ENCODE measurements around the gene TBX10.
A peak's percentile ranks its signal among the peaks of the same experiment; 100 is the strongest.
"Not testable (repeated sequence)": the region's sequence is repeated elsewhere in the genome, so short reads cannot be mapped to it uniquely, and the experiment has no call there.

The TBX10 gene

GRCh38 chr11:67639438-67639859 lies at the start of gene TBX10:
Gene TBX10, minus strand, starts transcription at chr11:67639763. Its CDS starts 291 bp downstream, at chr11:67639472.
- Mint-ChIP-seq H3K9me3 (no peaks in the 10 kb centered on the region), H3K27ac (no peak within 1 kb of the TSS), H3K4me3 (no peak within 1 kb of the TSS), H3K27me3 (peaks cover 15% of the 10 kb centered on the region), H3K4me1 (peaks cover 6% of the 10 kb centered on the region), H3K36me3 (no peaks in the 10 kb centered on the region)
- no peak for ATAC-seq

GRCh38 chr11:67689178-67689577 lies 49.6 kb upstream of the TBX10 start:
- Mint-ChIP-seq H3K27me3 (peaks cover 24% of the 10 kb centered on the region), H3K4me3 (no peak overlapping the region)
- ATAC-seq = no peak

GRCh38 chr11:67687986-67688385 lies 48.4 kb upstream of the TBX10 start:
- ATAC-seq = no peak
- H3K36me3 Mint-ChIP-seq = no peaks in the 10 kb centered on the region
- H3K4me1 Mint-ChIP-seq = no peaks in the 10 kb centered on the region
- H3K27ac Mint-ChIP-seq = no peak overlapping the region
- H3K9me3 Mint-ChIP-seq = no peaks in the 10 kb centered on the region
- H3K27me3 Mint-ChIP-seq = peaks cover 34% of the 10 kb centered on the region
- no peak overlapping the region for H3K4me3 Mint-ChIP-seq

More at GRCh38 chr11:67689178-67689577, 49.6 kb upstream of the TBX10 start:
- H3K27ac Mint-ChIP-seq = peak overlapping the region; percentile 16
- no peaks in the 10 kb centered on the region for H3K9me3 Mint-ChIP-seq
- no peaks in the 10 kb centered on the region for H3K36me3 Mint-ChIP-seq
- no peaks in the 10 kb centered on the region for H3K4me1 Mint-ChIP-seq

GRCh38 chr11:67685641-67686332 lies 46.2 kb upstream of the TBX10 start:
- H3K9me3 Mint-ChIP-seq, H3K36me3 Mint-ChIP-seq, ATAC-seq, H3K4me1 Mint-ChIP-seq, H3K27ac Mint-ChIP-seq, H3K4me3 Mint-ChIP-seq: not testable (repeated sequence)
- peaks cover 34% of the 10 kb centered on the region for H3K27me3 Mint-ChIP-seq

- H3K27ac Mint-ChIP-seq, H3K9me3 Mint-ChIP-seq, ATAC-seq, H3K36me3 Mint-ChIP-seq, H3K4me1 Mint-ChIP-seq, H3K4me3 Mint-ChIP-seq: not testable (repeated sequence)
- H3K27me3 Mint-ChIP-seq = peaks cover 20% of the 10 kb centered on the region
Measured at GRCh38 chr11:67682126-67683034, 42.8 kb upstream of the TBX10 start.

GRCh38 chr11:67680696-67681470 lies 41.3 kb upstream of the TBX10 start:
- H3K9me3 Mint-ChIP-seq = peaks cover 8% of the 10 kb centered on the region
- no peaks in the 10 kb centered on the region for H3K36me3 Mint-ChIP-seq
- no peaks in the 10 kb centered on the region for H3K4me1 Mint-ChIP-seq
- no peak for ATAC-seq
- H3K27ac Mint-ChIP-seq = no peak overlapping the region
- peaks cover 34% of the 10 kb centered on the region for H3K27me3 Mint-ChIP-seq
- H3K4me3 Mint-ChIP-seq = no peak overlapping the region

GRCh38 chr11:67675058-67675747 lies 35.6 kb upstream of the TBX10 start:
- H3K27me3 Mint-ChIP-seq = peaks cover 71% of the 10 kb centered on the region
- no peak overlapping the region for H3K4me3 Mint-ChIP-seq
- ATAC-seq = no peak
- no peaks in the 10 kb centered on the region for H3K4me1 Mint-ChIP-seq
- no peaks in the 10 kb centered on the region for H3K36me3 Mint-ChIP-seq
- no peak overlapping the region for H3K27ac Mint-ChIP-seq
- H3K9me3 Mint-ChIP-seq = peaks cover 3% of the 10 kb centered on the region

GRCh38 chr11:67674442-67674871 lies 34.9 kb upstream of the TBX10 start, which contains the start of gene ALDH3B2:
Gene ALDH3B2, minus strand, starts transcription at chr11:67674623. Its CDS starts 7,688 bp downstream, at chr11:67666935.
- Mint-ChIP-seq H3K4me1 (no peaks in the 10 kb centered on the region), H3K9me3 (peaks cover 3% of the 10 kb centered on the region), H3K36me3 (no peaks in the 10 kb centered on the region), H3K4me3 (no peak within 1 kb of the TSS), H3K27me3 (peaks cover 73% of the 10 kb centered on the region), H3K27ac (no peak within 1 kb of the TSS)
- ATAC-seq = no peak

GRCh38 chr11:67673902-67674301 lies 34.3 kb upstream of the TBX10 start:
- peaks cover 73% of the 10 kb centered on the region for H3K27me3 Mint-ChIP-seq
- H3K27ac Mint-ChIP-seq = no peak overlapping the region
- H3K9me3 Mint-ChIP-seq = peaks cover 3% of the 10 kb centered on the region
- no peak overlapping the region for H3K4me3 Mint-ChIP-seq
- no peak for ATAC-seq
- H3K36me3 Mint-ChIP-seq = no peaks in the 10 kb centered on the region
- H3K4me1 Mint-ChIP-seq = no peaks in the 10 kb centered on the region

- H3K36me3 Mint-ChIP-seq = no peaks in the 10 kb centered on the region
- H3K27ac Mint-ChIP-seq = no peak overlapping the region
- no peaks in the 10 kb centered on the region for H3K4me1 Mint-ChIP-seq
- H3K4me3 Mint-ChIP-seq = no peak overlapping the region
- H3K27me3 Mint-ChIP-seq = peaks cover 73% of the 10 kb centered on the region
- no peak for ATAC-seq
- peaks cover 3% of the 10 kb centered on the region for H3K9me3 Mint-ChIP-seq
Measured at GRCh38 chr11:67673358-67673757, 33.8 kb upstream of the TBX10 start.

- no peak for ATAC-seq
- peaks cover 54% of the 10 kb centered on the region for H3K27me3 Mint-ChIP-seq
- H3K4me3 Mint-ChIP-seq = no peak overlapping the region
- no peak overlapping the region for H3K27ac Mint-ChIP-seq
- H3K4me1 Mint-ChIP-seq = peaks cover 6% of the 10 kb centered on the region
- no peaks in the 10 kb centered on the region for H3K9me3 Mint-ChIP-seq
- H3K36me3 Mint-ChIP-seq = no peaks in the 10 kb centered on the region
Measured at GRCh38 chr11:67671211-67671520, 31.6 kb upstream of the TBX10 start.

GRCh38 chr11:67670316-67671210 lies 31.0 kb upstream of the TBX10 start:
- Mint-ChIP-seq H3K27me3 (peaks cover 52% of the 10 kb centered on the region), H3K9me3 (no peaks in the 10 kb centered on the region), H3K4me3 (no peak overlapping the region), H3K27ac (no peak overlapping the region), H3K36me3 (no peaks in the 10 kb centered on the region), H3K4me1 (peaks cover 6% of the 10 kb centered on the region)
- no peak for ATAC-seq

- no peak for ATAC-seq
- H3K36me3 Mint-ChIP-seq = no peaks in the 10 kb centered on the region
- no peak overlapping the region for H3K4me3 Mint-ChIP-seq
- H3K4me1 Mint-ChIP-seq = peaks cover 6% of the 10 kb centered on the region
- no peak overlapping the region for H3K27ac Mint-ChIP-seq
- H3K27me3 Mint-ChIP-seq = peaks cover 28% of the 10 kb centered on the region
- H3K9me3 Mint-ChIP-seq = no peaks in the 10 kb centered on the region
Measured at GRCh38 chr11:67668192-67668551, 28.6 kb upstream of the TBX10 start.

Data from stimulated activated memory B cell treated with anti-CD40 and anti-IgM and Interleukin-4, amounts not matched to agents 10 μg/mL and 1 μg/mL and 100 μg/mL, for 72 hours (primary cell).